ENCODE measurements around the gene PHOX2A.

Gene PHOX2A

DNA sequence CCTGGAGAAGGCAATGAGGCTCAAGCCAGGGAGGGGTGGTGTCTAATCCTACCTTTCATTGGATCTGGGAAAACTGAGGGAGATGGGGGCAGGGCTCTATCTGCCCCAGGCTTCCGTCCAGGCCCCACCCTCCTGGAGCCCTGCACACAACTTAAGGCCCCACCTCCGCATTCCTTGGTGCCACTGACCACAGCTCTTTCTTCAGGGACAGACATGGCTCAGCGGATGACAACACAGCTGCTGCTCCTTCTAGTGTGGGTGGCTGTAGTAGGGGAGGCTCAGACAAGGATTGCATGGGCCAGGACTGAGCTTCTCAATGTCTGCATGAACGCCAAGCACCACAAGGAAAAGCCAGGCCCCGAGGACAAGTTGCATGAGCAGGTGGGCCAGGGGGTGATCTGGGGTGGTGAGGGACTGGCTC, 52.0 kb downstream of the PHOX2A start, which contains the start of gene FOLR1:
Gene FOLR1, plus strand, starts transcription at position 180 of the 421 bp plus-strand sequence. Its CDS starts 34 bp downstream, at position 214.
- TF ChIP-seq, protein P1, sequence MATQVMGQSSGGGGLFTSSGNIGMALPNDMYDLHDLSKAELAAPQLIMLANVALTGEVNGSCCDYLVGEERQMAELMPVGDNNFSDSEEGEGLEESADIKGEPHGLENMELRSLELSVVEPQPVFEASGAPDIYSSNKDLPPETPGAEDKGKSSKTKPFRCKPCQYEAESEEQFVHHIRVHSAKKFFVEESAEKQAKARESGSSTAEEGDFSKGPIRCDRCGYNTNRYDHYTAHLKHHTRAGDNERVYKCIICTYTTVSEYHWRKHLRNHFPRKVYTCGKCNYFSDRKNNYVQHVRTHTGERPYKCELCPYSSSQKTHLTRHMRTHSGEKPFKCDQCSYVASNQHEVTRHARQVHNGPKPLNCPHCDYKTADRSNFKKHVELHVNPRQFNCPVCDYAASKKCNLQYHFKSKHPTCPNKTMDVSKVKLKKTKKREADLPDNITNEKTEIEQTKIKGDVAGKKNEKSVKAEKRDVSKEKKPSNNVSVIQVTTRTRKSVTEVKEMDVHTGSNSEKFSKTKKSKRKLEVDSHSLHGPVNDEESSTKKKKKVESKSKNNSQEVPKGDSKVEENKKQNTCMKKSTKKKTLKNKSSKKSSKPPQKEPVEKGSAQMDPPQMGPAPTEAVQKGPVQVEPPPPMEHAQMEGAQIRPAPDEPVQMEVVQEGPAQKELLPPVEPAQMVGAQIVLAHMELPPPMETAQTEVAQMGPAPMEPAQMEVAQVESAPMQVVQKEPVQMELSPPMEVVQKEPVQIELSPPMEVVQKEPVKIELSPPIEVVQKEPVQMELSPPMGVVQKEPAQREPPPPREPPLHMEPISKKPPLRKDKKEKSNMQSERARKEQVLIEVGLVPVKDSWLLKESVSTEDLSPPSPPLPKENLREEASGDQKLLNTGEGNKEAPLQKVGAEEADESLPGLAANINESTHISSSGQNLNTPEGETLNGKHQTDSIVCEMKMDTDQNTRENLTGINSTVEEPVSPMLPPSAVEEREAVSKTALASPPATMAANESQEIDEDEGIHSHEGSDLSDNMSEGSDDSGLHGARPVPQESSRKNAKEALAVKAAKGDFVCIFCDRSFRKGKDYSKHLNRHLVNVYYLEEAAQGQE (IDR thresholded peaks at IDR 0.05; ENCODE audit: insufficient read depth in 1 of 2, low read depth in 2 of 2, low read length in 2 of 2), result no peak
- no peak for TF ChIP-seq POLR2AphosphoS5 (IDR thresholded peaks at IDR 0.05; ENCODE audit: low read depth, low read length)
- no peak for TF ChIP-seq TAF1 (IDR thresholded peaks at IDR 0.05; ENCODE audit: borderline replicate concordance, insufficient read depth, low read length)
- TF ChIP-seq SIN3A (IDR thresholded peaks at IDR 0.05; ENCODE audit: borderline replicate concordance, insufficient read depth, low read length), result no peak
- no peak for TF ChIP-seq FOXP2 (optimal IDR thresholded peaks at IDR 0.05; ENCODE audit: borderline replicate concordance, extremely low read depth, extremely low read length, insufficient read depth)

GRCh38 chr11:72190631-72191071, 53.3 kb downstream of the PHOX2A start:
- no peak for TF ChIP-seq TAF1 (IDR thresholded peaks at IDR 0.05; ENCODE audit: borderline replicate concordance, insufficient read depth, low read length)
- no peak for TF ChIP-seq SIN3A (IDR thresholded peaks at IDR 0.05; ENCODE audit: borderline replicate concordance, insufficient read depth, low read length)
- TF ChIP-seq FOXP2 (optimal IDR thresholded peaks at IDR 0.05; ENCODE audit: borderline replicate concordance, extremely low read depth, extremely low read length, insufficient read depth), result no peak
- TF ChIP-seq, protein P1 (IDR thresholded peaks at IDR 0.05; ENCODE audit: insufficient read depth in 1 of 2, low read depth in 2 of 2, low read length in 2 of 2), result no peak
- TF ChIP-seq POLR2AphosphoS5 (IDR thresholded peaks at IDR 0.05; ENCODE audit: low read depth, low read length), result no peak

GRCh38 chr11:72189455-72190250, 54.3 kb downstream of the PHOX2A start:
- TF ChIP-seq FOXP2 (optimal IDR thresholded peaks at IDR 0.05; ENCODE audit: borderline replicate concordance, extremely low read depth, extremely low read length, insufficient read depth) (no peak), SIN3A (IDR thresholded peaks at IDR 0.05; ENCODE audit: borderline replicate concordance, insufficient read depth, low read length) (no peak), TAF1 (IDR thresholded peaks at IDR 0.05; ENCODE audit: borderline replicate concordance, insufficient read depth, low read length) (no peak), POLR2AphosphoS5 (IDR thresholded peaks at IDR 0.05; ENCODE audit: low read depth, low read length) (no peak)
- TF ChIP-seq, protein P1 (IDR thresholded peaks at IDR 0.05; ENCODE audit: insufficient read depth in 1 of 2, low read depth in 2 of 2, low read length in 2 of 2), result no peak
